Measurements from ENCODE around the gene AKT1S1.
"Not testable (repeated sequence)": the region's sequence is repeated elsewhere in the genome, so short reads cannot be mapped to it uniquely, and the experiment has no call there.

AKT1S1 gene

GRCh38 chr19:49877020-49877878, at the start of gene AKT1S1, which contains the start of gene TBC1D17:
Gene AKT1S1 (minus strand): TSS chr19:49877355. CDS start chr19:49873295, 4,060 bp downstream.
Gene TBC1D17 (plus strand): TSS chr19:49877702. CDS start chr19:49877724, 22 bp downstream.
- DNase-seq (ENCODE audit: low read depth): peak; percentile 96

- DNase-seq (ENCODE audit: low read depth): no peak
Observed at GRCh38 chr19:49926515-49926914, 49.4 kb upstream of the AKT1S1 start.

- no peak for DNase-seq (ENCODE audit: low read depth)
Observed at GRCh38 chr19:49925486-49925885, 48.3 kb upstream of the AKT1S1 start.

- DNase-seq (ENCODE audit: low read depth): not testable (repeated sequence)
Observed at GRCh38 chr19:49924881-49925210, 47.7 kb upstream of the AKT1S1 start.

GRCh38 chr19:49924004-49924880, 47.1 kb upstream of the AKT1S1 start:
- no peak for DNase-seq (ENCODE audit: low read depth)

GRCh38 chr19:49923055-49924003, 46.2 kb upstream of the AKT1S1 start:
- DNase-seq (ENCODE audit: low read depth): no peak

GRCh38 chr19:49921871-49922795, 45.0 kb upstream of the AKT1S1 start:
- DNase-seq (ENCODE audit: low read depth): no peak

GRCh38 chr19:49920624-49921363, 43.6 kb upstream of the AKT1S1 start:
- DNase-seq (ENCODE audit: low read depth): no peak

- no peak for DNase-seq (ENCODE audit: low read depth)
Observed at GRCh38 chr19:49918089-49918488, 40.9 kb upstream of the AKT1S1 start.

- DNase-seq (ENCODE audit: low read depth): no peak
Observed at GRCh38 chr19:49916839-49917733, 39.9 kb upstream of the AKT1S1 start.

- no peak for DNase-seq (ENCODE audit: low read depth)
Observed at GRCh38 chr19:49915271-49915670, 38.1 kb upstream of the AKT1S1 start.

GRCh38 chr19:49913720-49914119, 36.6 kb upstream of the AKT1S1 start:
- DNase-seq (ENCODE audit: low read depth): no peak

GRCh38 chr19:49912965-49913685, 36.0 kb upstream of the AKT1S1 start:
- no peak for DNase-seq (ENCODE audit: low read depth)

GRCh38 chr19:49911381-49912145, 34.4 kb upstream of the AKT1S1 start:
- no peak for DNase-seq (ENCODE audit: low read depth)

GRCh38 chr19:49910179-49910578, 33.0 kb upstream of the AKT1S1 start:
- DNase-seq (ENCODE audit: low read depth): no peak

GRCh38 chr19:49908480-49909420, 31.6 kb upstream of the AKT1S1 start:
- no peak for DNase-seq (ENCODE audit: low read depth)

Data from activated gamma-delta T cell treated with anti-CD3 and anti-CD28 coated beads, Interleukin-2, amount 50 U/mL, for 16 hours (primary cell).